K562 (cell line): ENCODE data around the gene CERS6. TPM values are rescaled to one million over a fixed set of nuclear protein-coding genes. Genes with fewer than 3 reads are reported as not detected.
A peak's percentile ranks its signal among the peaks of the same experiment; 100 is the strongest.

Experiments used
- CUX1 ChIP-seq: fragments of 200-800 bp; sonication (Bioruptor generic); IDR thresholded peaks from 2 replicates; pipeline ENCODE4 v1.6.1; 2016; ENCODE audit warnings: missing genetic modification characterization, missing compliant biosample characterization
- GATAD2A ChIP-seq: fragments of 450-650 bp; IDR thresholded peaks from 2 replicates; pipeline ENCODE4 v1.6.1; 2017
- KLF10 ChIP-seq: fragments of 250-450 bp; sonication (Bioruptor Pico); IDR thresholded peaks from 2 replicates; pipeline ENCODE4 v1.6.1; 2021; ENCODE audit warnings: matching md5 sums
- NR1H2 ChIP-seq: sonication (generic); formaldehyde crosslinking; IDR thresholded peaks from 2 replicates; pipeline ENCODE4 v1.4.0; 2020; ENCODE audit warnings: mild to moderate bottlenecking, missing genetic modification reagents
- NR2C2 ChIP-seq, 2 experiments: fragments of 200-800 bp in 1 of 2; sonication (Bioruptor generic) in 1 of 2; sonication (generic) in 1 of 2; formaldehyde crosslinking in 1 of 2; IDR thresholded peaks; 2 replicates each; pipeline versions ENCODE4 v1.6.1 to v1.8.0; 2016 to 2022; ENCODE audit warnings: mild to moderate bottlenecking in 1 of 2, missing compliant biosample characterization in 1 of 2, missing genetic modification characterization in 1 of 2, missing genetic modification reagents in 1 of 2
- NR2F6 ChIP-seq: fragments of 450-650 bp; formaldehyde crosslinking; IDR thresholded peaks from 2 replicates; pipeline ENCODE4 v1.4.0; 2020; ENCODE audit warnings: mild to moderate bottlenecking
- TAF1 ChIP-seq: IDR thresholded peaks from 2 replicates; pipeline ENCODE4 v1.6.1; 2011; ENCODE audit warnings: mild to moderate bottlenecking, low read length, moderate library complexity; ENCODE audit not compliant: insufficient read depth, control insufficient read depth, severe bottlenecking; ENCODE audit errors: extremely low read depth
- TAF15 ChIP-seq: fragments of 200-400 bp; formaldehyde crosslinking; IDR thresholded peaks from 2 replicates; pipeline ENCODE4 v1.6.1; 2017; ENCODE audit warnings: mild to moderate bottlenecking, low read depth, low read length, moderate library complexity
- THRB ChIP-seq: fragments of 450-650 bp; formaldehyde crosslinking; conservative IDR thresholded peaks from 2 replicates; pipeline ENCODE4 v1.4.0; 2022; ENCODE audit warnings: mild to moderate bottlenecking, missing genetic modification characterization
- UBTF ChIP-seq, 2 experiments: IDR thresholded peaks; 2 replicates each; pipeline ENCODE4 v1.6.1; 2012; ENCODE audit warnings: improper control_type of control experiment in 2 of 2, low read depth in 2 of 2, low read length in 2 of 2, borderline replicate concordance in 1 of 2
- ZFX ChIP-seq: sonication (generic); formaldehyde crosslinking; IDR thresholded peaks from 2 replicates; pipeline ENCODE4 v1.8.0; 2022; ENCODE audit warnings: mild to moderate bottlenecking, missing genetic modification reagents, moderate library complexity
- ZNF263 ChIP-seq: sonication (generic); formaldehyde crosslinking; IDR thresholded peaks from 2 replicates; pipeline ENCODE4 v1.8.0; 2022; ENCODE audit warnings: mild to moderate bottlenecking, missing genetic modification reagents, borderline replicate concordance
- ZNF277 ChIP-seq: fragments of 250-450 bp; sonication (Bioruptor Pico); IDR thresholded peaks from 2 replicates; pipeline ENCODE4 v1.8.0; 2022; ENCODE audit warnings: inconsistent platforms, mild to moderate bottlenecking, moderate library complexity, borderline replicate concordance
- ZNF41 ChIP-seq: fragments of 250-450 bp; sonication (Bioruptor Pico); conservative IDR thresholded peaks from 2 replicates; pipeline ENCODE4 v1.4.0; 2020; ENCODE audit warnings: mild to moderate bottlenecking
- ZNF584 ChIP-seq: fragments of 200-800 bp; sonication (Bioruptor generic); IDR thresholded peaks from 2 replicates; pipeline ENCODE4 v1.6.1; 2016; ENCODE audit warnings: low read depth, mild to moderate bottlenecking, missing genetic modification characterization, missing compliant biosample characterization
- polyA plus RNA-seq, 8 experiments: library from polyadenylated mRNA; depleted of rRNA in 4 of 8; stranded (reverse) in 5 of 8; unstranded in 3 of 8; fragments of >200 nt; fragmentation: Nextera tagmentation in 2 of 8; fragmentation: Illumina TruSeq in 1 of 8; extraction: Ambion mirVana in 2 of 8; extraction: Trizol in 1 of 8; gene quantifications; 2 replicates each; pipeline versions ENCODE4 v1.2.1 to v1.2.3, GENCODE V29; 2011 to 2014; ENCODE audit warnings: inconsistent platforms in 1 of 8, missing spikeins in 1 of 8
- total RNA-seq, 7 experiments: library from RNA; depleted of rRNA in 6 of 7; stranded (reverse); fragments of >200 nt in 6 of 7; fragmentation: Illumina TruSeq in 2 of 7; extraction: Trizol in 2 of 7; gene quantifications; 2 replicates each; pipeline versions ENCODE4 v1.2.1 to v1.2.3, GENCODE V29; 2011 to 2021; ENCODE audit warnings: low replicate concordance in 1 of 7

Gene CERS6
- total and polyA plus RNA-seq, 9 of the 15 experiments (the other 6 are each of a cell fraction or from before 2014, with no cell fraction given) = 1.6 to 13.6 (median 11.4) TPM

GRCh38 chr2:168801961-168802858, 346.1 kb downstream of the CERS6 start, which contains the start of gene NOSTRIN (continued):
- TF ChIP-seq UBTF (IDR thresholded peaks at IDR 0.05; ENCODE audit: borderline replicate concordance in 1 of 2, low read depth in 2 of 2, low read length in 2 of 2) = no peak
- TF ChIP-seq ZNF584 (CRISPR knock-in tag) = no peak
- TF ChIP-seq KLF10 (CRISPR knock-in tag) = no peak
- TF ChIP-seq CUX1 (CRISPR knock-in tag) = no peak
- no peak; the same call in 1 of the 2 replicates for TF ChIP-seq NR2C2 (CRISPR knock-in tag; IDR thresholded peaks at IDR 0.05)
- TF ChIP-seq NR2C2 (tag; IDR thresholded peaks at IDR 0.05) = peak; percentile 93
- 0 out of 2 replicates have a peak, but pooled peaks have one; percentile 67 for TF ChIP-seq GATAD2A
- no peak for TF ChIP-seq NR1H2
- TF ChIP-seq ZNF263 (CRISPR knock-in tag) = 0 out of 2 replicates have a peak, but pooled peaks have one; percentile 23
- TF ChIP-seq TAF15 = no peak
- 0 out of 2 replicates have a peak, but pooled peaks have one; percentile 25 for TF ChIP-seq THRB
- no peak for TF ChIP-seq ZNF41 (CRISPR knock-in tag)
- no peak for TF ChIP-seq NR2F6 (CRISPR knock-in tag)
- TF ChIP-seq ZFX = 0 out of 2 replicates have a peak, but pooled peaks have one; percentile 18
- no peak for TF ChIP-seq ZNF277 (CRISPR knock-in tag)
- peak; percentile 63 for TF ChIP-seq TAF1
